Endodermal cell (in vitro differentiated cells): ENCODE results near the gene WDR6. TPM values are rescaled to one million over a fixed set of nuclear protein-coding genes. Genes with fewer than 3 reads are reported as not detected.

Experiments used
- DNase-seq: peaks from one replicate; pipeline ENCODE4 v3.0.0-alpha.2; 2017
- H3K27ac ChIP-seq: 2 replicates; pipeline ENCODE4 v1.5.1; 2013; ENCODE audit warnings: mild to moderate bottlenecking, low read depth, low read length, moderate library complexity
- H3K27me3 ChIP-seq: 2 replicates; pipeline ENCODE4 v1.6.1; 2013; ENCODE audit warnings: mild to moderate bottlenecking, low read length, moderate library complexity; ENCODE audit not compliant: insufficient read depth, control insufficient read depth, poor library complexity, severe bottlenecking
- H3K36me3 ChIP-seq: 2 replicates; pipeline ENCODE4 v1.7.0; 2013; ENCODE audit warnings: mild to moderate bottlenecking, low read length, moderate library complexity; ENCODE audit not compliant: control insufficient read depth, insufficient read depth
- H3K4me1 ChIP-seq: one replicate; pipeline ENCODE4 v1.7.0; 2013; ENCODE audit warnings: low read length; ENCODE audit not compliant: control insufficient read depth, insufficient read depth
- H3K4me3 ChIP-seq: 2 replicates; pipeline ENCODE4 v1.5.1; 2013; ENCODE audit warnings: mild to moderate bottlenecking, low read length, moderate library complexity
- H3K9ac ChIP-seq: 2 replicates; pipeline ENCODE4 v1.6.1; 2013; ENCODE audit warnings: mild to moderate bottlenecking, low read length, moderate library complexity; ENCODE audit not compliant: poor library complexity, severe bottlenecking; ENCODE audit errors: extremely low read depth
- H3K9me3 ChIP-seq: 2 replicates; pipeline ENCODE4 v1.6.1; 2013; ENCODE audit warnings: mild to moderate bottlenecking, low read length, moderate library complexity; ENCODE audit not compliant: control insufficient read depth
- H3K27ac Mint-ChIP-seq: 2 replicates; pipeline ENCODE4 v1.8.0; 2020; ENCODE audit warnings: mixed read lengths
- H3K27me3 Mint-ChIP-seq: 2 replicates; pipeline ENCODE4 v1.8.0; 2021; ENCODE audit warnings: mild to moderate bottlenecking, mixed read lengths; ENCODE audit not compliant: insufficient read depth
- H3K36me3 Mint-ChIP-seq: 2 replicates; pipeline ENCODE4 v1.8.0; 2020; ENCODE audit warnings: low read depth, mixed read lengths
- H3K4me1 Mint-ChIP-seq: 2 replicates; pipeline ENCODE4 v1.8.0; 2020; ENCODE audit warnings: mixed read lengths
- H3K4me3 Mint-ChIP-seq: 2 replicates; pipeline ENCODE4 v1.8.0; 2020; ENCODE audit warnings: mild to moderate bottlenecking, moderate library complexity, mixed read lengths
- H3K9me3 Mint-ChIP-seq: 2 replicates; pipeline ENCODE4 v1.8.0; 2020; ENCODE audit warnings: mild to moderate bottlenecking, mixed read lengths
- CTCF ChIP-seq: fragments of 200-600 bp; sonication (generic); conservative IDR thresholded peaks from 2 replicates; pipeline ENCODE4 v1.5.0; 2021; ENCODE audit warnings: antibody characterized with exemption, mild to moderate bottlenecking
- WGBS, 2 experiments: methylation state at CpG; one replicate each; pipeline versions ENCODE4 v1.1.5 to v1.1.7; 2013; ENCODE audit warnings: missing lambda C conversion rate in 2 of 2, mixed read lengths in 1 of 2; ENCODE audit not compliant: insufficient coverage in 1 of 2, insufficient read length in 1 of 2; 5-methylcytosine and 5-hydroxymethylcytosine counted together
- total RNA-seq, 2 donors: library from RNA; stranded (reverse); fragmentation: NEBNext Ultra II Directional in 1 of 2; extraction: Animal tissue kit (Norgen Biotek cat#: 25700) in 1 of 2; gene quantifications; 2 replicates in 1 of 2; 3 replicates in 1 of 2; pipeline ENCODE4 v1.2.1, GENCODE V29; 2021

Gene WDR6
- total RNA-seq, 2 donors from 2014 or later = 106 to 166 TPM

GRCh38 chr3:49015072-49015471 is 7.9 kb downstream of the WDR6 start:
- H3K27me3 Mint-ChIP-seq = no peaks in the 10 kb centered on the region
- no peak overlapping the region for H3K4me3 Mint-ChIP-seq
- 96 to 97% methylated on average over 3 to 8 of the region's 8 CpGs for WGBS, 2 experiments
- no peaks in the 10 kb centered on the region for H3K9me3 Mint-ChIP-seq
- TF ChIP-seq CTCF = no peak
- peak overlapping the region; percentile 58 for H3K27ac Mint-ChIP-seq
- Histone ChIP-seq H3K4me3 (no peak overlapping the region), H3K36me3 (peaks cover 53% of the 10 kb centered on the region), H3K9ac (no peak overlapping the region), H3K9me3 (no peaks in the 10 kb centered on the region), H3K27me3 (no peaks in the 10 kb centered on the region), H3K4me1 (no peaks in the 10 kb centered on the region), H3K27ac (no peak overlapping the region)
- H3K36me3 Mint-ChIP-seq = peaks cover 26% of the 10 kb centered on the region
- H3K4me1 Mint-ChIP-seq = peaks cover 3% of the 10 kb centered on the region
- DNase-seq = peak; percentile 39

GRCh38 chr3:49015765-49016164 is 8.6 kb downstream of the WDR6 start:
- no peaks in the 10 kb centered on the region for H3K27me3 ChIP-seq
- Mint-ChIP-seq H3K4me1 (peaks cover 3% of the 10 kb centered on the region), H3K4me3 (no peak overlapping the region), H3K27me3 (no peaks in the 10 kb centered on the region), H3K9me3 (no peaks in the 10 kb centered on the region), H3K36me3 (peaks cover 25% of the 10 kb centered on the region), H3K27ac (no peak overlapping the region)
- no peak overlapping the region for H3K4me3 ChIP-seq
- no peaks in the 10 kb centered on the region for H3K4me1 ChIP-seq
- 87 to 93% methylated on average over 3 to 6 of the region's 6 CpGs for WGBS, 2 experiments
- no peak overlapping the region for H3K27ac ChIP-seq
- no peaks in the 10 kb centered on the region for H3K9me3 ChIP-seq
- peak; percentile 28 for DNase-seq
- no peak for TF ChIP-seq CTCF
- H3K36me3 ChIP-seq = peaks cover 53% of the 10 kb centered on the region
- no peak overlapping the region for H3K9ac ChIP-seq

GRCh38 chr3:49016414-49017228 is 9.4 kb downstream of the WDR6 start:
- TF ChIP-seq CTCF = no peak
- peaks cover 22% of the 10 kb centered on the region for H3K36me3 Mint-ChIP-seq
- no peak overlapping the region for H3K9ac ChIP-seq
- H3K27me3 Mint-ChIP-seq = no peaks in the 10 kb centered on the region
- H3K36me3 ChIP-seq = peaks cover 50% of the 10 kb centered on the region
- no peaks in the 10 kb centered on the region for H3K9me3 ChIP-seq
- H3K4me3 Mint-ChIP-seq = peak overlapping the region; percentile 89
- H3K27ac Mint-ChIP-seq = no peak overlapping the region
- H3K4me1 ChIP-seq = no peaks in the 10 kb centered on the region
- WGBS, 2 experiments = 91 to 98% methylated on average over 5 to 6 of the region's 6 CpGs
- H3K4me3 ChIP-seq = peak overlapping the region; percentile 88
- no peak overlapping the region for H3K27ac ChIP-seq
- peaks cover 3% of the 10 kb centered on the region for H3K4me1 Mint-ChIP-seq
- peak; percentile 45 for DNase-seq
- no peaks in the 10 kb centered on the region for H3K27me3 ChIP-seq
- no peaks in the 10 kb centered on the region for H3K9me3 Mint-ChIP-seq
